ENCODE measurements around the gene TRPM2.

TRPM2 gene

GRCh38 chr21:44449473-44450363 lies 96.3 kb downstream of the TRPM2 start:
- Mint-ChIP-seq H3K4me1 (no peaks in the 10 kb centered on the region), H3K27ac (no peak overlapping the region), H3K9me3 (peaks cover 0 to 16% of the 10 kb centered on the region in 2 donors), H3K4me3 (no peak overlapping the region), H3K27me3 (peaks cover 80% of the 10 kb centered on the region)
- DNase-seq (no peak), ATAC-seq (no peak)

- no peaks in the 10 kb centered on the region for H3K4me1 Mint-ChIP-seq
- ATAC-seq (no peak), DNase-seq (no peak)
- H3K27me3 Mint-ChIP-seq, result peaks cover 74% of the 10 kb centered on the region
- H3K4me3 Mint-ChIP-seq, result no peak overlapping the region
- H3K27ac Mint-ChIP-seq, result no peak overlapping the region
- peaks cover 0 to 16% of the 10 kb centered on the region in 2 donors for H3K9me3 Mint-ChIP-seq
Measured at GRCh38 chr21:44450402-44450801, 97.0 kb downstream of the TRPM2 start.

GRCh38 chr21:44450999-44451398 lies 97.6 kb downstream of the TRPM2 start:
- no peak for DNase-seq
- no peak overlapping the region for H3K27ac Mint-ChIP-seq
- H3K4me3 Mint-ChIP-seq, result no peak overlapping the region
- H3K9me3 Mint-ChIP-seq, result peaks cover 0 to 16% of the 10 kb centered on the region in 2 donors
- ATAC-seq, result no peak
- H3K4me1 Mint-ChIP-seq, result no peaks in the 10 kb centered on the region
- H3K27me3 Mint-ChIP-seq, result peaks cover 72% of the 10 kb centered on the region

GRCh38 chr21:44453120-44453519 lies 99.7 kb downstream of the TRPM2 start:
- Mint-ChIP-seq H3K27me3 (peaks cover 58% of the 10 kb centered on the region), H3K4me1 (peaks cover 7% of the 10 kb centered on the region), H3K27ac (no peak overlapping the region), H3K4me3 (no peak overlapping the region), H3K9me3 (peaks cover 0 to 16% of the 10 kb centered on the region in 2 donors)
- DNase-seq (no peak), ATAC-seq (no peak)

- Mint-ChIP-seq H3K27ac (no peak overlapping the region), H3K4me3 (peak overlapping the region in 1 of 2 donors; percentile 68), H3K9me3 (peaks cover 0 to 16% of the 10 kb centered on the region in 2 donors), H3K4me1 (peaks cover 12% of the 10 kb centered on the region), H3K27me3 (peaks cover 49% of the 10 kb centered on the region)
- ATAC-seq (no peak), DNase-seq (no peak)
Measured at GRCh38 chr21:44454058-44454457, 100.6 kb downstream of the TRPM2 start.

GRCh38 chr21:44454747-44455523 lies 101.5 kb downstream of the TRPM2 start, which contains the start of gene LRRC3:
TSS of gene LRRC3 (plus strand) at chr21:44455510. CDS start at chr21:44456645, 1,135 bp downstream.
- H3K4me3 Mint-ChIP-seq, result peak within 1 kb of the TSS; percentile 84 to 85
- peaks cover 40% of the 10 kb centered on the region for H3K27me3 Mint-ChIP-seq
- H3K27ac Mint-ChIP-seq, result peak within 1 kb of the TSS in 1 of 2 donors; percentile 78
- H3K4me1 Mint-ChIP-seq, result peaks cover 12% of the 10 kb centered on the region
- peak; percentile 70 for ATAC-seq
- peak; percentile 71 to 77 for DNase-seq
- H3K9me3 Mint-ChIP-seq, result peaks cover 0 to 16% of the 10 kb centered on the region in 2 donors

- DNase-seq (peak in 1 of 2 donors; percentile 49), ATAC-seq (peak; percentile 72)
- Mint-ChIP-seq H3K4me1 (peaks cover 12% of the 10 kb centered on the region), H3K9me3 (peaks cover 0 to 16% of the 10 kb centered on the region in 2 donors), H3K27ac (no peak overlapping the region), H3K4me3 (peak overlapping the region; percentile 84 to 85), H3K27me3 (peaks cover 33% of the 10 kb centered on the region)
Measured at GRCh38 chr21:44455524-44456213, 102.2 kb downstream of the TRPM2 start.

- ATAC-seq (no peak), DNase-seq (no peak)
- H3K27ac Mint-ChIP-seq, result no peak overlapping the region
- peaks cover 26% of the 10 kb centered on the region for H3K27me3 Mint-ChIP-seq
- peaks cover 0 to 16% of the 10 kb centered on the region in 2 donors for H3K9me3 Mint-ChIP-seq
- H3K4me3 Mint-ChIP-seq, result peak overlapping the region; percentile 73 to 85
- H3K4me1 Mint-ChIP-seq, result peaks cover 12% of the 10 kb centered on the region
Measured at GRCh38 chr21:44456214-44456914, 102.9 kb downstream of the TRPM2 start.

- DNase-seq (no peak), ATAC-seq (no peak)
- H3K27ac Mint-ChIP-seq, result no peak overlapping the region
- peaks cover 12% of the 10 kb centered on the region for H3K4me1 Mint-ChIP-seq
- H3K27me3 Mint-ChIP-seq, result peaks cover 18% of the 10 kb centered on the region
- H3K4me3 Mint-ChIP-seq, result peak overlapping the region; percentile 62 to 73
- H3K9me3 Mint-ChIP-seq, result peaks cover 0 to 15% of the 10 kb centered on the region in 2 donors
Measured at GRCh38 chr21:44456915-44457736, 103.7 kb downstream of the TRPM2 start.

- H3K9me3 Mint-ChIP-seq, result peaks cover 0 to 4% of the 10 kb centered on the region in 2 donors
- no peak overlapping the region for H3K4me3 Mint-ChIP-seq
- no peak overlapping the region for H3K27ac Mint-ChIP-seq
- H3K4me1 Mint-ChIP-seq, result peaks cover 12% of the 10 kb centered on the region
- H3K27me3 Mint-ChIP-seq, result peaks cover 4% of the 10 kb centered on the region
- no peak for DNase-seq
- no peak for ATAC-seq
Measured at GRCh38 chr21:44458971-44459711, 105.7 kb downstream of the TRPM2 start.

- no peak for DNase-seq
- Mint-ChIP-seq H3K4me3 (no peak overlapping the region), H3K27me3 (no peaks in the 10 kb centered on the region), H3K9me3 (no peaks in the 10 kb centered on the region), H3K27ac (peak overlapping the region in 1 of 2 donors; percentile 69), H3K4me1 (peaks cover 12% of the 10 kb centered on the region)
- ATAC-seq, result no peak
Measured at GRCh38 chr21:44459712-44460440, 106.5 kb downstream of the TRPM2 start.

GRCh38 chr21:44460441-44460755 lies 107.0 kb downstream of the TRPM2 start:
- no peak for ATAC-seq
- DNase-seq, result no peak
- Mint-ChIP-seq H3K4me3 (no peak overlapping the region), H3K27me3 (no peaks in the 10 kb centered on the region), H3K27ac (no peak overlapping the region), H3K4me1 (peaks cover 12% of the 10 kb centered on the region), H3K9me3 (no peaks in the 10 kb centered on the region)

- no peak overlapping the region for H3K4me3 Mint-ChIP-seq
- H3K27ac Mint-ChIP-seq, result no peak overlapping the region
- ATAC-seq (peak; percentile 36), DNase-seq (no peak)
- H3K4me1 Mint-ChIP-seq, result peaks cover 12% of the 10 kb centered on the region
- H3K27me3 Mint-ChIP-seq, result no peaks in the 10 kb centered on the region
- no peaks in the 10 kb centered on the region for H3K9me3 Mint-ChIP-seq
Measured at GRCh38 chr21:44461005-44461404, 107.6 kb downstream of the TRPM2 start.
